Measurements from ENCODE around the gene RNPEPL1.
A peak's percentile ranks its signal among the peaks of the same experiment; 100 is the strongest.

RNPEPL1 gene

DNA sequence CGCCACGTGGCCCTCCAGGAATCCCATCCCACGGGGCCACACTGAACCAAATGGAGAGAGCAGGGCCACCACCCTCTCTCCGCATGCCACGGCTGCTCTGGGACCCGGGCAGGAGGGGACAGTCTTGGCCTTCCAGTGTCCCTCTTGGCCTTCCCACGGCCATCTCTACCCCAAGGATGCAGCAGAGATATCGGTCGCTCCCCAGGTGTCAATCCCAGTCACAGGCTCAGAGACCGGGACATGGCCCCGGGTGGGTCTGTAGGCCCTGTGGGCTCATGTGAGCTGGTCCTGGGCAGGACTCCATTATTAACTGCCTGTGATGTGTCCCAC, 33.5 kb downstream of the RNPEPL1 start:
- no peak for DNase-seq (ENCODE audit: extremely low read depth, low read depth)
- TF ChIP-seq, protein P1, sequence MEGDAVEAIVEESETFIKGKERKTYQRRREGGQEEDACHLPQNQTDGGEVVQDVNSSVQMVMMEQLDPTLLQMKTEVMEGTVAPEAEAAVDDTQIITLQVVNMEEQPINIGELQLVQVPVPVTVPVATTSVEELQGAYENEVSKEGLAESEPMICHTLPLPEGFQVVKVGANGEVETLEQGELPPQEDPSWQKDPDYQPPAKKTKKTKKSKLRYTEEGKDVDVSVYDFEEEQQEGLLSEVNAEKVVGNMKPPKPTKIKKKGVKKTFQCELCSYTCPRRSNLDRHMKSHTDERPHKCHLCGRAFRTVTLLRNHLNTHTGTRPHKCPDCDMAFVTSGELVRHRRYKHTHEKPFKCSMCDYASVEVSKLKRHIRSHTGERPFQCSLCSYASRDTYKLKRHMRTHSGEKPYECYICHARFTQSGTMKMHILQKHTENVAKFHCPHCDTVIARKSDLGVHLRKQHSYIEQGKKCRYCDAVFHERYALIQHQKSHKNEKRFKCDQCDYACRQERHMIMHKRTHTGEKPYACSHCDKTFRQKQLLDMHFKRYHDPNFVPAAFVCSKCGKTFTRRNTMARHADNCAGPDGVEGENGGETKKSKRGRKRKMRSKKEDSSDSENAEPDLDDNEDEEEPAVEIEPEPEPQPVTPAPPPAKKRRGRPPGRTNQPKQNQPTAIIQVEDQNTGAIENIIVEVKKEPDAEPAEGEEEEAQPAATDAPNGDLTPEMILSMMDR (IDR thresholded peaks at IDR 0.05; ENCODE audit: low read depth, low read length, missing control alignments), result no peak
- no peak overlapping the region for H3K4me3 ChIP-seq (replicated peaks; ENCODE audit: low read depth, low read length)

DNA sequence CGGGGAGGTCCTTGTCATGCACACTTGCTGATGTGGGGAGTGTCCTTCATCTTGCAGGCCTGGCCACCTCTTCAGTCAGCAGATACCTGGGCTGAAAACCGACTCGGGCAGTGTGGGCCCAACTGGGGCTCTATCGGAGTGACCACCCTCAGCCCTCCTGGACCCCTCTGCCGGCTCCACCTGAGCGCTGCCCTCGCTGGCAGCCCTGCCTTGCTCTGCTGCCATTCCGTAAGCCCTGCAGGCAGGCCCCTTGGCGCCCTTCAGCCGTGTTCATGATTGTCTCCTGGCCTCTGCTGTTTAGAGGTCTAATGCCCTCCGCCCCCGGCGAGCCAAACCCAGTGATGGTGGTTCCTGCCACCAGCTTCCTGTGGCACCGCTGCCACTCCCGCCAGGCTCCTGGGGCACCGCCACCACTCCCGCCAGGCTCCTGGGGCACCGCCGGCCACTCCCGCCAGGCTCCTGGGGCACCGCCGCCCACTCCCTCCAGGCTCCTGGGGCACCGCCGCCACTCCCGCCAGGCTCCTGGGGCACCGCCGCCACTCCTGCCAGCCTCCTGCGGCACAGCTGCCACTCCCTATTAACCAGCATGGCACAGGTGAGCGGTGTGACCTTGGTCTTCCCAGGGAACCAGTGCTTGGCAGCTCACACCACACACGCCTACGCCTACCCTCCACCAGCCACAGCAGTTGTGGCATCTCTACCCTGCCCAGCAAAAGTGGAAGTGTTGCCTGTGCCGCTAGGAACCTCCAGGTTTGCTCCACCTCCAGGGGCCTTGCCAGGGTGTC, 34.2 kb downstream of the RNPEPL1 start:
- no peak for DNase-seq (ENCODE audit: extremely low read depth, low read depth)
- H3K4me3 ChIP-seq (replicated peaks; ENCODE audit: low read depth, low read length), result no peak overlapping the region
- TF ChIP-seq, protein P1 (IDR thresholded peaks at IDR 0.05; ENCODE audit: low read depth, low read length, missing control alignments), result no peak

DNA sequence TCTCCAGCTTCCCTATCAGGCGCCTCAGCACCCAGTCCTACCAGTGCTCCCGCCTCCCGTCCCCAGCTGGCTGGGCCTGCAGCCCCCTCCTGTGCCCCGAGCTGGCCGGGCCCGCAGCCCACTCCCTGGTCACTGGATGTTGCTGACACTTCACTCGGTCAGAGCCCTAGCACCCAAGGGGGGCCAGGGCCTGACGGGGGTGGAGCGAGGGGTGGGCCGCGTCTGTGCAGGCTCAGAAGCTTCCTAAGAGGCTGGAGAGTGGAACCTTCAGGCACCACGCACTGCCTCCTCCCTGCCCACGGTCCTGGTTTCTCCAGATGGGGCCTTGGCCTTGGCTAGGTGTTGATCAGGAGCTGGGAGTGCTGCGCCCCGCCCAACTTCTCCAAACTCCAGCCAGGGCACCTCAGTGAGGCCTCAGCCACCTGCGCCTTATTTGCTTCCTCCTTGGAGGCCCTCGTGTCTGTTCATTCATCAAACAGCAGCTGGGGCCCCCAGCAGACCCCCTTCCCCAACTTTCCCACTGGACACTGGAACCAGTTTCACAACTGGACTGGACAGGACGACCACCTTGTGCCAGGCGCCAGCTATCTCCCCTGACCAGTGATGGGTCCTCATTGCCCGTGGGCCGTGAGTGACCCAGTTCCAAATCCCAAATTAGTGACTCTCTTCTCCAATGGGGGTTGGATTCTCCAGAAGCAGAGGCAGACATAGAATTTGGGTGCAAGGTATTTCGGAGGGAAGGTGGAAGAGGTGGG, 35.0 kb downstream of the RNPEPL1 start:
- DNase-seq (ENCODE audit: extremely low read depth, low read depth), result no peak
- TF ChIP-seq, protein P1 (IDR thresholded peaks at IDR 0.05; ENCODE audit: low read depth, low read length, missing control alignments), result no peak
- no peak overlapping the region for H3K4me3 ChIP-seq (replicated peaks; ENCODE audit: low read depth, low read length)

DNA sequence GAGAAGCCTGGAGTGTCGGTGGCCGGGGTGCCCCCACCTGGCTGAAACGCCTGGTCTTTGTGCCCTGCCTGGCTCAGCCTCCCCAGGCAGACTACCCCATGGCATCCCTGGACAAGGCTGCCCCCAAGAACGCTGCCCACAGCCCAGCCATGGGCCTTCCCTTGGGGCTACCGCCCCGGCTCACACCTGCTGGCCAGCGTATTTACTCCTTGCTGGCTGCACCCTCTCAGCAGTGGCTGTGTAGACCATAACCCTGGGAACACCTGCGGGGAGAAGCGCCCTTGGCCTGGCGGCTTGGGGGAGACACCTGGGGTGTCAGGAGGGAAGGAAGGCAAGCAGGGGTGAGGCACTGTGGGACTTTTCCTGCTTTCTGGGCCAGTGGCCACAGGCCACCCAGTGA, 35.6 kb downstream of the RNPEPL1 start:
- H3K4me3 ChIP-seq (replicated peaks; ENCODE audit: low read depth, low read length), result no peak overlapping the region
- TF ChIP-seq, protein P1 (IDR thresholded peaks at IDR 0.05; ENCODE audit: low read depth, low read length, missing control alignments), result no peak
- DNase-seq (ENCODE audit: extremely low read depth, low read depth), result no peak

- no peak for DNase-seq (ENCODE audit: extremely low read depth, low read depth)
- TF ChIP-seq, protein P1 (IDR thresholded peaks at IDR 0.05; ENCODE audit: low read depth, low read length, missing control alignments), result peak; percentile 55
- H3K4me3 ChIP-seq (replicated peaks; ENCODE audit: low read depth, low read length), result no peak overlapping the region
These were observed 36.1 kb downstream of the RNPEPL1 start for GRCh38 chr2:240604291-240604938.

GRCh38 chr2:240604939-240605716, 36.8 kb downstream of the RNPEPL1 start:
- no peak overlapping the region for H3K4me3 ChIP-seq (replicated peaks; ENCODE audit: low read depth, low read length)
- TF ChIP-seq, protein P1 (IDR thresholded peaks at IDR 0.05; ENCODE audit: low read depth, low read length, missing control alignments), result no peak
- no peak for DNase-seq (ENCODE audit: extremely low read depth, low read depth)

All from HFF-Myc (cell line).